ENCODE measurements around the gene GALNT2. TPM values are rescaled to one million over a fixed set of nuclear protein-coding genes. Genes with fewer than 3 reads are reported as not detected.

GALNT2 gene
- total and polyA plus RNA-seq, 4 experiments from 2014 or later, result 11.5 to 20.9 (median 15.8) TPM

GRCh38 chr1:230058626-230059025, 8.4 kb upstream of the GALNT2 start:
- H3K27me3 Mint-ChIP-seq, result peaks cover 2 to 4% of the 10 kb centered on the region in 2 donors
- H3K36me3 Mint-ChIP-seq, result no peaks in the 10 kb centered on the region
- no peak for DNase-seq
- intact Hi-C loops (cut with micrococcal nuclease), result no loop called here
- H3K27ac Mint-ChIP-seq, result no peak overlapping the region
- peaks cover 0 to 4% (median 0%) of the 10 kb centered on the region in 8 donors for H3K9me3 Mint-ChIP-seq
- ChIA-PET CTCF (ENCODE audit: partially characterized antibody) (no interaction called here), POLR2A (ENCODE audit: partially characterized antibody) (interaction anchor here (1.0 kb wide), 1 partner anchor 8 kb away, joined by 3 read pairs; the partner anchor contains the start of gene GALNT2)
- Histone ChIP-seq H3K9me3 (ENCODE audit: control insufficient read depth in 1 of 2, low read length in 2 of 2) (no peaks in the 10 kb centered on the region), H3K4me1 (ENCODE audit: insufficient read depth, low read length) (no peaks in the 10 kb centered on the region), H3K36me3 (ENCODE audit: insufficient read depth, low read length) (no peaks in the 10 kb centered on the region), H3K4me3 (ENCODE audit: low read length in 2 of 2) (no peak overlapping the region), H3K27ac (ENCODE audit: low read depth, low read length) (no peak overlapping the region), H3K27me3 (ENCODE audit: insufficient read depth, low read length) (no peaks in the 10 kb centered on the region)
- H3K4me1 Mint-ChIP-seq, result no peaks in the 10 kb centered on the region
- no peak overlapping the region for H3K4me3 Mint-ChIP-seq

GRCh38 chr1:230061801-230062200, 5.2 kb upstream of the GALNT2 start:
- H3K4me1 ChIP-seq (ENCODE audit: insufficient read depth, low read length), result peaks cover 8% of the 10 kb centered on the region
- H3K27me3 Mint-ChIP-seq, result peaks cover 2 to 4% of the 10 kb centered on the region in 2 donors
- no peak overlapping the region for H3K4me3 ChIP-seq (ENCODE audit: low read length in 2 of 2)
- peaks cover 2 to 5% (median 5%) of the 10 kb centered on the region in 4 donors for H3K4me1 Mint-ChIP-seq
- H3K36me3 Mint-ChIP-seq, result peaks cover 0 to 2% of the 10 kb centered on the region in 2 donors
- no peaks in the 10 kb centered on the region for H3K36me3 ChIP-seq (ENCODE audit: insufficient read depth, low read length)
- CTCF ChIA-PET (ENCODE audit: partially characterized antibody), result no interaction called here
- POLR2A ChIA-PET (ENCODE audit: partially characterized antibody), result no interaction called here
- peaks cover 0 to 4% (median 0%) of the 10 kb centered on the region in 8 donors for H3K9me3 Mint-ChIP-seq
- no peak overlapping the region for H3K27ac Mint-ChIP-seq
- intact Hi-C loops (cut with micrococcal nuclease), result no loop called here
- no peaks in the 10 kb centered on the region for H3K27me3 ChIP-seq (ENCODE audit: insufficient read depth, low read length)
- no peak for DNase-seq
- H3K9me3 ChIP-seq (ENCODE audit: control insufficient read depth in 1 of 2, low read length in 2 of 2), result no peaks in the 10 kb centered on the region
- H3K27ac ChIP-seq (ENCODE audit: low read depth, low read length), result no peak overlapping the region
- no peak overlapping the region for H3K4me3 Mint-ChIP-seq

GRCh38 chr1:230062521-230062920, 4.5 kb upstream of the GALNT2 start:
- Histone ChIP-seq H3K4me1 (ENCODE audit: insufficient read depth, low read length) (peaks cover 8% of the 10 kb centered on the region), H3K9me3 (ENCODE audit: control insufficient read depth in 1 of 2, low read length in 2 of 2) (no peaks in the 10 kb centered on the region), H3K36me3 (ENCODE audit: insufficient read depth, low read length) (no peaks in the 10 kb centered on the region), H3K4me3 (ENCODE audit: low read length in 2 of 2) (no peak overlapping the region), H3K27ac (ENCODE audit: low read depth, low read length) (no peak overlapping the region), H3K27me3 (ENCODE audit: insufficient read depth, low read length) (no peaks in the 10 kb centered on the region)
- Mint-ChIP-seq H3K36me3 (peaks cover 0 to 2% of the 10 kb centered on the region in 2 donors), H3K27ac (no peak overlapping the region), H3K27me3 (peaks cover 0 to 2% of the 10 kb centered on the region in 2 donors), H3K9me3 (peaks cover 0 to 4% (median 0%) of the 10 kb centered on the region in 8 donors), H3K4me1 (peaks cover 2 to 5% (median 5%) of the 10 kb centered on the region in 4 donors), H3K4me3 (no peak overlapping the region)
- ChIA-PET POLR2A (ENCODE audit: partially characterized antibody) (interaction anchor here (0.6 kb wide), 1 partner anchor 68 kb away, joined by 3 read pairs; no protein-coding TSS in a partner anchor), CTCF (ENCODE audit: partially characterized antibody) (no interaction called here)
- DNase-seq, result no peak
- intact Hi-C loops (cut with micrococcal nuclease), result no loop called here

GRCh38 chr1:230064283-230064682, 2.8 kb upstream of the GALNT2 start:
- Mint-ChIP-seq H3K27ac (no peak overlapping the region), H3K9me3 (peaks cover 0 to 4% (median 0%) of the 10 kb centered on the region in 8 donors), H3K27me3 (no peaks in the 10 kb centered on the region), H3K36me3 (peaks cover 0 to 6% of the 10 kb centered on the region in 2 donors), H3K4me3 (peak overlapping the region in 1 of 8 donors; percentile 11), H3K4me1 (peaks cover 13 to 18% (median 15%) of the 10 kb centered on the region in 4 donors)
- ChIA-PET POLR2A (ENCODE audit: partially characterized antibody) (interaction anchor here (1.3 kb wide), 1 partner anchor 10 kb away, joined by 3 read pairs; no protein-coding TSS in a partner anchor), CTCF (ENCODE audit: partially characterized antibody) (no interaction called here)
- Histone ChIP-seq H3K27ac (ENCODE audit: low read depth, low read length) (no peak overlapping the region), H3K36me3 (ENCODE audit: insufficient read depth, low read length) (no peaks in the 10 kb centered on the region), H3K4me1 (ENCODE audit: insufficient read depth, low read length) (peaks cover 21% of the 10 kb centered on the region), H3K9me3 (ENCODE audit: control insufficient read depth in 1 of 2, low read length in 2 of 2) (no peaks in the 10 kb centered on the region), H3K4me3 (ENCODE audit: low read length in 2 of 2) (no peak overlapping the region), H3K27me3 (ENCODE audit: insufficient read depth, low read length) (no peaks in the 10 kb centered on the region)
- no peak for DNase-seq
- intact Hi-C loops (cut with micrococcal nuclease), result no loop called here

GRCh38 chr1:230065161-230065560, 1.9 kb upstream of the GALNT2 start:
- POLR2A ChIA-PET (ENCODE audit: partially characterized antibody), result no interaction called here
- Histone ChIP-seq H3K27me3 (ENCODE audit: insufficient read depth, low read length) (no peaks in the 10 kb centered on the region), H3K9me3 (ENCODE audit: control insufficient read depth in 1 of 2, low read length in 2 of 2) (no peaks in the 10 kb centered on the region), H3K27ac (ENCODE audit: low read depth, low read length) (no peak overlapping the region), H3K36me3 (ENCODE audit: insufficient read depth, low read length) (no peaks in the 10 kb centered on the region), H3K4me1 (ENCODE audit: insufficient read depth, low read length) (peaks cover 21% of the 10 kb centered on the region), H3K4me3 (ENCODE audit: low read length in 2 of 2) (no peak overlapping the region)
- H3K36me3 Mint-ChIP-seq, result peaks cover 0 to 6% of the 10 kb centered on the region in 2 donors
- peak overlapping the region in 6 of 8 donors; percentile 1 to 54 (median 31) for H3K4me3 Mint-ChIP-seq
- intact Hi-C loops (cut with micrococcal nuclease), result no loop called here
- DNase-seq, result no peak
- peak overlapping the region in 2 of 7 donors; percentile 31 to 80 for H3K27ac Mint-ChIP-seq
- CTCF ChIA-PET (ENCODE audit: partially characterized antibody), result no interaction called here
- H3K27me3 Mint-ChIP-seq, result no peaks in the 10 kb centered on the region
- H3K9me3 Mint-ChIP-seq, result peaks cover 0 to 4% (median 0%) of the 10 kb centered on the region in 8 donors
- peaks cover 16 to 23% (median 19%) of the 10 kb centered on the region in 4 donors for H3K4me1 Mint-ChIP-seq

GRCh38 chr1:230065571-230065970, 1.5 kb upstream of the GALNT2 start:
- H3K4me3 ChIP-seq (ENCODE audit: low read length in 2 of 2), result no peak overlapping the region
- H3K27ac ChIP-seq (ENCODE audit: low read depth, low read length), result no peak overlapping the region
- no peaks in the 10 kb centered on the region for H3K9me3 ChIP-seq (ENCODE audit: control insufficient read depth in 1 of 2, low read length in 2 of 2)
- POLR2A ChIA-PET (ENCODE audit: partially characterized antibody), result interaction anchor here (1.7 kb wide), 1 partner anchor 508 kb away, joined by 5 read pairs; no protein-coding TSS in a partner anchor
- no peak for DNase-seq
- Mint-ChIP-seq H3K9me3 (peaks cover 0 to 4% (median 0%) of the 10 kb centered on the region in 8 donors), H3K27ac (peak overlapping the region in 5 of 7 donors; percentile 17 to 97 (median 31)), H3K36me3 (peaks cover 0 to 6% of the 10 kb centered on the region in 2 donors), H3K27me3 (no peaks in the 10 kb centered on the region), H3K4me1 (peaks cover 18 to 26% (median 20%) of the 10 kb centered on the region in 4 donors), H3K4me3 (peak overlapping the region in 6 of 8 donors; percentile 1 to 91 (median 40))
- H3K36me3 ChIP-seq (ENCODE audit: insufficient read depth, low read length), result no peaks in the 10 kb centered on the region
- CTCF ChIA-PET (ENCODE audit: partially characterized antibody), result no interaction called here
- H3K27me3 ChIP-seq (ENCODE audit: insufficient read depth, low read length), result no peaks in the 10 kb centered on the region
- H3K4me1 ChIP-seq (ENCODE audit: insufficient read depth, low read length), result peaks cover 21% of the 10 kb centered on the region
- intact Hi-C loops (cut with micrococcal nuclease), result no loop called here

GRCh38 chr1:230066031-230066430, 1.0 kb upstream of the GALNT2 start:
- POLR2A ChIA-PET (ENCODE audit: partially characterized antibody), result interaction anchor here (1.7 kb wide), 1 partner anchor 509 kb away, joined by 5 read pairs; no protein-coding TSS in a partner anchor
- no peak for DNase-seq
- intact Hi-C loops (cut with micrococcal nuclease), result no loop called here

More at GRCh38 chr1:230066031-230066430, 1.0 kb upstream of the GALNT2 start:
- H3K36me3 ChIP-seq (ENCODE audit: insufficient read depth, low read length), result no peaks in the 10 kb centered on the region
- Mint-ChIP-seq H3K4me1 (peaks cover 18 to 30% (median 22%) of the 10 kb centered on the region in 4 donors), H3K9me3 (peaks cover 0 to 4% (median 0%) of the 10 kb centered on the region in 8 donors), H3K4me3 (peak overlapping the region; percentile 85 to 95 (median 90)), H3K27ac (peak overlapping the region; percentile 88 to 97 (median 94)), H3K36me3 (peaks cover 0 to 6% of the 10 kb centered on the region in 2 donors), H3K27me3 (no peaks in the 10 kb centered on the region)
- H3K27me3 ChIP-seq (ENCODE audit: insufficient read depth, low read length), result no peaks in the 10 kb centered on the region
- H3K27ac ChIP-seq (ENCODE audit: low read depth, low read length), result peak overlapping the region; percentile 60
- H3K9me3 ChIP-seq (ENCODE audit: control insufficient read depth in 1 of 2, low read length in 2 of 2), result no peaks in the 10 kb centered on the region
- H3K4me1 ChIP-seq (ENCODE audit: insufficient read depth, low read length), result peaks cover 21% of the 10 kb centered on the region
- H3K4me3 ChIP-seq (ENCODE audit: low read length in 2 of 2), result peak overlapping the region; percentile 33 to 69
- CTCF ChIA-PET (ENCODE audit: partially characterized antibody), result no interaction called here

All from CD4-positive, alpha-beta memory T cell (primary cell).